Stimulated activated CD8-positive, alpha-beta memory T cell treated with anti-CD3 and anti-CD28 coated beads, Interleukin-12 subunit alpha, Interleukin-12 subunit beta, amount 100 ng/mL, for 4 hours (primary cell): ENCODE data around the gene CLEC4F.

ENCODE experiments used
- DNase-seq: peaks from one replicate; pipeline ENCODE4 v3.0.0-alpha.2; 2020; ENCODE audit warnings: low read depth

The CLEC4F gene

DNA sequence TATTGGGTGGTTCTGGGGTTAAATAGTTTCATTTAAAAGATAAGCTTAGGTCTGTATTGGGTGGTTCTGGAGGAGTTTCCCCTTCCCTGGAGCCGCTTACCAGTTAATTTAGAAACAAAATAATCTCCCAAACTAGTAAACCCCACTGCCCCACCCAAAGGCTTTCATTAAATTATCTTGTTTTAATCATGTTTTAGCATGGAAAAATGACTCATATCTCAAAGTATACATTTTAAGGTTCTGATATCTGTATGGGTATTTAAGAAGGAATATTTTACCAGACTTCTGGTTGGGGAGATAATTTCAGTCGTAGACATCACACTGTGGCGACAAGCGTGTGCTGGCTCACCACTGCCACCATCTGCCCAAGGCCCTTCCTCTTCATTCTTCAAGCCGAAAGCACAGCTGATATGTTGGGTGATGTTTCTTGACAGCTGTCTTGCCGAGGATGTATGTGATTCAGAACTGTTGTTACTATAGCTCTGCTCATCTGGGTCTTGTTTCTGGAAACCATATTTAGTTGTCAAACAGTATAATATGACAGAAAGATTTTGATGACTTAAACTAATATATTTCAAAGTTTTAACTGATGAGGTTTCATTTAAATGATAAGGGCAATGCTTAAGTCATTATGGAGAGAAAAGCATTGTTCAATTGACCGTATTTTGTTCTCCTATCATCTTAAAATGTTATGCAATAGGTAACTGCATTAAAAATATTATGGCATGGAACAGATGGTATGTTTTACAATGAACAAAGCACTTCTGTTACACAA is 35.1 kb downstream of the CLEC4F start:
- DNase-seq: no peak

GRCh38 chr2:70784320-70784719 is 36.1 kb downstream of the CLEC4F start:
- no peak for DNase-seq

- no peak for DNase-seq
Measured at GRCh38 chr2:70779911-70780545, 40.4 kb downstream of the CLEC4F start.

DNA sequence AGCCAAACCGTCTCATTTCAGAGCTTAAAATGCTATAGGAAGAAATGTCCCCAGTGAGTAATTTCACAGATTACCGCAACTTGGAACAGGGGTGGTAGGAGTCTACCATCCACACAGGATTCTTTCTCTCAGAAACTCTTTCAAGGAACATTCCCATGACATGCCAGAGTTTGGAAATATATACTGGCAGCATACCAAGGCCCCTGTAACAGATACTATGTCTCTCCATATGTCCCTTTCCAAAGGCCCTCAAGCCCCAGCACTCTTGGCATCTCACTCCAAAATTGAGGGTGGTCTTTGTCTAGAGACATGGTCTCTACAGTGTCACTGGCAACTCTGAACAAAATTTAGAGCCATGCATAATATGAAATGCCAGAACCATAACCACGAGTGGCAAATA is 40.9 kb downstream of the CLEC4F start:
- DNase-seq: no peak

GRCh38 chr2:70778676-70779075 is 41.7 kb downstream of the CLEC4F start:
- DNase-seq: no peak

DNA sequence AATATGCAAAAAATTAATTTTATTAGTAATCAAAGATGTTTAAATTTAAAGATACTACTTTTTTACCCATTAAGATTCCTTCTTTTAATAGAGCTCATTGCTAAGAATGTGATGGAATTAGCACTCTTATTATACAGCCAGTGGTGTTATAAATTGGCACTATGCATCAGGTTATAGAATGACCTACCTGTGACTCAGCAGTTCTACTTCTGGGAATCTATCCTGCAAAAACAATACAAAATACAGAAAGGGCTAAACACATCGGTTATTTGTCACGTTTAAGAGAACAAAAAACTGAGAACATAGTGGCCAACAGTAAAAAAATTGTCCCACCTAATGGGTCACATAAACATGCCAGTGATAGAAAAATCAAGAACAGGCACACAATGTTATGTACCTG is 42.9 kb downstream of the CLEC4F start:
- no peak for DNase-seq

DNA sequence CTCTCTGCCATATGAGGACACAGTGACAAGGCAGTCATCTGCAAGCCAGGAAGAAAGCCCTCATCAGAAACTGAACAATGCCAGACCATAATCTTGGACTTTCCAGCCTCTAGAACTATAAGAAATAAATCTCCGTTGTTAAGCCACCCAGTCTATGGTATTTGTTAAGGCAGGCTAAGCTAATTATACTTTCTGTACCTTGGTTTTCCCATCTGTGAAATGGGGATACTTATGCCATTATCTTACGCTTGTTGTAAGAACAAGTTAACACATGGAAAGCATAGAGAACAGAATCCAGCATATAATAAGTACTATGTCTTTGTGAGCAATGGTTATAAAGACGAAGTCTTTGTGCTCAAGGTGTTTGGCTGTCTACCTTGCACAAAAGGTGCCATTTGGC is 44.1 kb downstream of the CLEC4F start:
- no peak for DNase-seq

GRCh38 chr2:70775141-70775540 is 45.3 kb downstream of the CLEC4F start:
- no peak for DNase-seq

GRCh38 chr2:70772486-70773155 is 47.8 kb downstream of the CLEC4F start:
- no peak for DNase-seq

- DNase-seq: no peak
Measured at GRCh38 chr2:70771446-70771845, 49.0 kb downstream of the CLEC4F start.

GRCh38 chr2:70769450-70769849 is 50.9 kb downstream of the CLEC4F start:
- DNase-seq: no peak

DNA sequence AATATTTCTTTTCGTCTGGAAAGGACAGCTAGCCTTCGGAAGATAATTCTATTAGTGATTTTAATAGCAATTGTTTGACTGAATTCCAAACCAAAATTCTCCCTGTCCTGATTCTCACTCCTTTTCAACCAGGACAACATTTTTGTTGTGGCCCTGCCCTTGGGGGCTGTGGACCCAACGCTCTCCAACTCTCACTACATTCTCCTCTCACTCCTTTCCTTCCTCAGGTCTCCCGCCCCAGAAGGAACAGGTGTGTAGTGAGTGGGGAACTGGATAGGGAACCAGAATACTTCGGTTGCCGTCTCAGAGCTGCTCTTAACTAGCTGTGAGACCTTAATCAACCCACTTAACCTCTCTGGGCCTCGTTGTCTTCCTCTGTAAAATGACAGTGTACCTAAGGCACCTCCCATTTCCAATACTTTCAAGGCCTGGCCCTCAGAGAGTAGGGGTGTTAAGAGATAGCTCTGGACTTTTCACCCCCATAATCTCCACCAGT is 51.8 kb downstream of the CLEC4F start:
- no peak for DNase-seq

DNA sequence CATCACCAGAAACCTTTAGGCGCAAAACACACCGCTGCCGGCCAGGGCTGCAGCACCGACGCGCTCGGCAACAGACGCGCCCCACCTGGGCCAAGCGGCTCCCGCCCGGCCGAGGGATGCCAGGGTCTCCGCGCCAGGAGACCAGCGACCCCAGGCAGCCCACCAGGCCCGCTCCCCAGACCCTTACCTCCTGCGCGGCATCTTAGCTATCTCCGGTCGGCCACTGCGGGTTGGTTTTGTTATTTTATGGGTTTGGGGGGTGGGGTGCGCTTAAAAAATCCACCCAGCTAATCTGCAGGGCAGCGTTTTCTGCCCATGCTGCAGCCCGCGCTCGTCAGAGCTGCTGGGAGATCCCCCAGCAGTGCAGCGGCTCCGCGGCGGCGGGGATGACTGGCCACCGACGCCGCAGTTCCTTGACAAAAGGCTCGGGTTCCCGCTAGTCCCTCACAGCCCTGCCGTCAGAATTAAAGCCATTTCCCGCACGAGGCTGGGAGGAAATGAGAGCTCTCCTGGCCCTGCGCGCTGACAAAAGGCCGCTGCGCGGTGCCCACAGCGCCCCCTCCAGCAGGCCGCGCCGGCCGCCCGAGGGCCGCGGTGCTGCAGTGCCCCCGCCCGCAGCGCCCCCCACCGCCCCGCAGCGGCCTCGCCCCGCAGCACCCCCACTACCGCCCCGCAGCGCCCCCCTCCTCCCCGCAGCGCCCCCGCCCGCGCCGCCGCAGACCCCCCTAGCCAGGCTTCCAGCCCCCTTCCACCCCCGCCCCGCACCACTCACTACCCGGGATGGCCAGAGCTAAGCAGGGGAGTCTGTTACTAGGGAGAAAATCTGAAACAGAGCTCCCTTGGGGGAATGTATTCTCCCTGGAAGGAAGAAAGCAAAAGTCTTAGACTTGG is 52.5 kb downstream of the CLEC4F start, which contains the start of gene ADD2:
TSS of gene ADD2 (minus strand) at position 502 of the 891 bp plus-strand sequence. CDS start 61,792 bp downstream, outside the sequence.
- peak; percentile 17 for DNase-seq

DNA sequence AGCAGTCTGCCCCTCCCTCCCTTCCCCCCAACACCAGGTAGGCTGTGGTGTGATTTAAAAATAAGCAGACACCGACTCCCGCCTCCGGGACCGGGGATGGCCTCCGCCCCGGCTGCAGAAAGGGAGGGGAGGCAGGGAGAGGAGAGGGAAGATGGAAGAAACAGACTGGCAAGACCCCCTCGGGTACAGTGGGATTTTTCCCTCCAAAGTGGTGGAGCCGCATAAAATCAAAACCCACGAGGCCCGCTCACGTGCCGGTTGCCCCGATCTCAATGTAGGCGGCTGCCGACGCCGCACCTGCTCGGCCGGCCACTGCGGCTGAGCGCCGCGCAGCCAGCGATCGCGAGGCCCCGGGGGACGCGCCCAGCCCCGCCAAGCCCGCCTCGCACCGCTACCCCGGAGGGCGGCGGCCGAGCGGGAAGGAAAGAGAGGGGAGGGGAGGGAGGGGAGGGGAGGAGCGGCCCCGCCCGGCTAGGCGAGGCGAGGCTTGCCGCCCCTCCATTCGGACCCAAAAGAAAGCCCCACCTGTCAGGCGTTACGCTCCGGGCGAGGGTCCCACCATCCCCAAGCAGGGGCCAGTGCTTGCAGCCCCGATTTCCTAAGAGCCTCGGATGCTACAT is 53.2 kb downstream of the CLEC4F start:
- DNase-seq: peak; percentile 0

GRCh38 chr2:70766357-70767078 is 53.9 kb downstream of the CLEC4F start:
- DNase-seq: no peak

DNA sequence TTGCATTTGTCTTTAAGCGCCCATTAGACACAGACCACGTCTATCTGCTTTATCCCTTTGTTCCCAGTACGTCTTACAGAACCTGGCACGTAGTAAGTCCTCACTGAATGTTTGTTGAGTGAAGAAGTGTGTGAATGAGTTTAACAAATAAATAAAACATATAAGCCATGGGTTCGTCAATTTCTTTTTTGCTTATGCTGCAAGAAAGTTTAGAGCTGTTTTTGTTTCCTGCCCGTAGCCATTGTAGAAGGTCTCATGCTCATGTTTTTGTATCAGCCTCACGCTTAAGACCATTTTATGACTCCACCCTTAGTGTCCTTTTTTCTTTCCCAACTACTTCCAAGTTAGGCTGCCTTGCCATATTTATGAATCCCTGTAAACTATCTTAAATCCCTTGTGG is 54.9 kb downstream of the CLEC4F start:
- DNase-seq: no peak

DNA sequence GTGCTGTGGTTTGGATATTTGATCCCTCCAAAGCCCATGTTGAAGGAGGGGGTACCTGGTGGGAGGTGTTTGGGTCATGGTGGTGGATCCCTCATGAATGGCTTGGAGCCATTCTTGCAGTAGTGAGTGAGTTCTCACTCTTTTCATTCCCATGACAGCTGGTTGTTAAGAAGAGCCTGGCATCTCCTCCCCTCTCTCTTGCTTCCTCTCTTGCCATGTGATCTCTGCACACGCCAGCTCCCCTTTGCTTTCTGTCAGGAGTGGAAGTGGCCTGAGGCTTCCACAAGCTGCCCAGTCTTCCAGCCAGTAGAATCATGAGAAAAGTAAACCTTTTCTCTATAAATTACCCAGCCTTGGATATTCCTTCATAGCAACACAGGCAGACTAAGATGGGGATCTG is 61.0 kb downstream of the CLEC4F start:
- DNase-seq: no peak
